Kidney epithelial cell (primary cell): ENCODE data around the gene CHRD. TPM values are rescaled to one million over a fixed set of nuclear protein-coding genes. Genes with fewer than 3 reads are reported as not detected.

Experiments
- DNase-seq: peaks from one replicate; pipeline ENCODE4 v3.0.0-alpha.2; 2010; ENCODE audit warnings: low read depth
- H3K27me3 ChIP-seq: 2 replicates; pipeline ENCODE4 v1.6.0; 2011; ENCODE audit warnings: low read length; ENCODE audit not compliant: control insufficient read depth, insufficient read depth
- H3K36me3 ChIP-seq: 2 replicates; pipeline ENCODE4 v1.5.1; 2011; ENCODE audit warnings: low read length; ENCODE audit not compliant: control insufficient read depth, insufficient read depth
- H3K4me3 ChIP-seq: 2 replicates; pipeline ENCODE4 v1.5.1; 2011; ENCODE audit warnings: low read depth, mild to moderate bottlenecking, control low read depth, low read length
- CTCF ChIP-seq: IDR thresholded peaks from 2 replicates; pipeline ENCODE4 v1.5.1; 2011; ENCODE audit warnings: mild to moderate bottlenecking, moderate library complexity, low read length, control low read depth, inconsistent platforms; ENCODE audit not compliant: insufficient read depth, poor library complexity, severe bottlenecking
- total RNA-seq: library from RNA; depleted of rRNA; stranded (reverse); fragments of >200 nt; gene quantifications from 2 replicates; pipeline ENCODE4 v1.2.3, GENCODE V29; 2015

The CHRD gene
- total RNA-seq, 1 donor from 2014 or later = 1.0 TPM

GRCh38 chr3:184345317-184346144 is 34.3 kb upstream of the CHRD start:
- peak; percentile 56 for TF ChIP-seq CTCF
- DNase-seq = peak; percentile 75
- H3K4me3 ChIP-seq = no peak overlapping the region

GRCh38 chr3:184346480-184347190 is 33.2 kb upstream of the CHRD start:
- Histone ChIP-seq H3K27me3 (no peaks in the 10 kb centered on the region), H3K4me3 (no peak overlapping the region), H3K36me3 (peaks cover 2% of the 10 kb centered on the region)
- DNase-seq = no peak
- TF ChIP-seq CTCF = no peak

More at GRCh38 chr3:184345317-184346144, 34.3 kb upstream of the CHRD start:
- no peaks in the 10 kb centered on the region for H3K27me3 ChIP-seq
- peaks cover 2% of the 10 kb centered on the region for H3K36me3 ChIP-seq

- no peak for TF ChIP-seq CTCF
- no peak for DNase-seq
- no peak overlapping the region for H3K4me3 ChIP-seq
- no peaks in the 10 kb centered on the region for H3K27me3 ChIP-seq
- H3K36me3 ChIP-seq = peaks cover 3% of the 10 kb centered on the region
These were observed 32.4 kb upstream of the CHRD start for GRCh38 chr3:184347321-184348056.

GRCh38 chr3:184348057-184348382 is 31.8 kb upstream of the CHRD start:
- Histone ChIP-seq H3K4me3 (no peak overlapping the region), H3K36me3 (peaks cover 3% of the 10 kb centered on the region), H3K27me3 (no peaks in the 10 kb centered on the region)
- DNase-seq = no peak
- TF ChIP-seq CTCF = no peak

GRCh38 chr3:184349563-184350470 is 30.0 kb upstream of the CHRD start:
- H3K27me3 ChIP-seq = no peaks in the 10 kb centered on the region
- TF ChIP-seq CTCF = no peak
- no peak for DNase-seq
- H3K4me3 ChIP-seq = no peak overlapping the region
- peaks cover 2% of the 10 kb centered on the region for H3K36me3 ChIP-seq
